Measurements from ENCODE around the gene IL10RB. TPM values are rescaled to one million over a fixed set of nuclear protein-coding genes. Genes with fewer than 3 reads are reported as not detected.

The IL10RB gene
- total and polyA plus RNA-seq, 2 of the 4 experiments (the other 2 are of a cell fraction), result 20.1 to 45.2 TPM

GRCh38 chr21:33234635-33235520 lies 31.3 kb upstream of the IL10RB start (continued):
- no peak for TF ChIP-seq MXI1 (IDR thresholded peaks at IDR 0.05; ENCODE audit: borderline replicate concordance, low read depth, low read length)

DNA sequence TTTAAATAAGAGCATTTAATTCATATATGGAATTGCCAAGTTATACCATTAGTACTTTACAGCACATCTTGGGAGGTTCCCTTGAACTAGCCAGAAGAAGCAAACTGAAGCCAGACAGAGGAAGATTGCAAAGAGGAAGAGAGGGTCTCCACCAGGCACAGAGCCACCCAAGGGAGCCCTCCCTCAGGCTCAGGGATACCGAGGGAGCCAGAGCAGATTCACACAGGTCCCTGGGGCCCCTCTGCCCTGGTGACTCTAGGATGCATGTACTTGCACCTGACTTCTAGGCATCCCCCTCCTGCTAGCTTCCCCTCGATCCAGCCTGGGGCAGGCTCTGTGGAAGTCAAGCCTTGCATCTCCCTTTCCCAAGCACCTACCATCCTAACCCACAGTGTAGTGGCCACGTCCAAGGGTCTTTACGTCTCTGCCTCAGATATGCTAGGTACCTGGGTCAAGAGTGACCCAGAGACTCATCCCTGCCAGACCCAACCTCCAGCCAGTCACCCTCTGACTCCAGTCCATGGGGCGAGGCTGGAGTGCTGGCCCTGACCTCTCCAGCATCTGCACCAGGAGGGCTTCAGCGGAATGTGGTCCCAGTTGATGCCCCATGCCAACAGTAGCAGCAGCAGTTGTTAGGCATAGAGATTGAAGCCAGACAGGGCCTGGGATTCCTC lies 30.0 kb upstream of the IL10RB start:
- H2AK9ac ChIP-seq (replicated peaks; ENCODE audit: low read depth, low read length, poor library complexity), result no peak overlapping the region
- DNase-seq (no peak), ATAC-seq (ENCODE audit: low read depth) (no peak)
- WGBS, 2 experiments (ENCODE audit: extremely low coverage in 2 of 2, insufficient read length in 1 of 2), result no CpG with 5 or more reads among the region's 6 CpGs
- peaks cover 15% of the 10 kb centered on the region; the same call in 1 of the 2 replicates for H4K20me1 ChIP-seq (ENCODE audit: insufficient read depth, low read length)
- H2BK15ac ChIP-seq (ENCODE audit: low read depth, low read length), result no peak overlapping the region
- H2AK5ac ChIP-seq (ENCODE audit: low read depth, low read length), result no peak overlapping the region
- H3K4me1 ChIP-seq (ENCODE audit: control insufficient read depth, insufficient read depth, low read length), result peaks cover 6% of the 10 kb centered on the region
- H3K4me3 ChIP-seq (ENCODE audit: insufficient read depth, low read depth, low read length), result no peak overlapping the region
- intact Hi-C loops (cut with micrococcal nuclease), result no loop called here
- peaks cover 7% of the 10 kb centered on the region; the same call in 1 of the 2 replicates for H3K9me1 ChIP-seq (ENCODE audit: insufficient read depth, low read length)
- ChIA-PET POLR2A (ENCODE audit: unreplicated experiment) (no interaction called here), CTCF (no interaction called here)
- no peak overlapping the region for H3K56ac ChIP-seq (ENCODE audit: extremely low read depth, insufficient read depth, low read length)
- dilution Hi-C loops (cut with HindIII; ENCODE audit: low sequenced_read_pairs, unreplicated experiment), result no loop called here
- H3K4ac ChIP-seq (ENCODE audit: low read depth, low read length), result no peak overlapping the region
- H2BK5ac ChIP-seq (ENCODE audit: low read depth, low read length, poor library complexity, severe bottlenecking), result no peak overlapping the region
- no peak overlapping the region for H4K5ac ChIP-seq (ENCODE audit: low read depth, low read length)
- no peak overlapping the region for H4K91ac ChIP-seq (ENCODE audit: insufficient read depth, low read depth, low read length)
- no peaks in the 10 kb centered on the region for H3K36me3 ChIP-seq (ENCODE audit: control insufficient read depth, insufficient read depth, low read length)
- H3K18ac ChIP-seq (ENCODE audit: low read depth, low read length), result no peak overlapping the region
- no TSS peak for BruUV-seq (replicated peaks)
- H3K23ac ChIP-seq (ENCODE audit: low read depth, low read length), result no peak overlapping the region
- peaks cover 28 to 46% of the 10 kb centered on the region in 2 experiments for H3K79me1 ChIP-seq (ENCODE audit: low read depth in 1 of 2, low read length in 2 of 2)
- no peak overlapping the region for H2AFZ ChIP-seq (replicated peaks; ENCODE audit: low read length, poor library complexity)
- no peaks in the 10 kb centered on the region for H3K27me3 ChIP-seq (ENCODE audit: control insufficient read depth, insufficient read depth, low read length)
- no peak overlapping the region for H4K8ac ChIP-seq (ENCODE audit: low read depth in 2 of 2, low read length in 2 of 2)
- H3K14ac ChIP-seq (replicated peaks; ENCODE audit: low read depth, low read length), result no peak overlapping the region
- no peak overlapping the region for H3K9ac ChIP-seq (ENCODE audit: low read depth, low read length)
- no peak overlapping the region for H2BK20ac ChIP-seq (ENCODE audit: low read depth, low read length)
- in situ Hi-C loops (cut with MboI; ENCODE audit: low sequenced_read_pairs), result no loop called here
- H3K27ac ChIP-seq (ENCODE audit: insufficient read depth, low read length), result no peak overlapping the region
- H3K9me3 ChIP-seq (ENCODE audit: control insufficient read depth, insufficient read depth, low read length), result no peaks in the 10 kb centered on the region
- H3K4me2 ChIP-seq (ENCODE audit: low read depth, low read length), result no peak overlapping the region
- no peak overlapping the region for H2BK120ac ChIP-seq (ENCODE audit: low read depth, low read length)
- no peak for TF ChIP-seq MAZ (IDR thresholded peaks at IDR 0.05; ENCODE audit: borderline replicate concordance, low read depth, low read length)
- TF ChIP-seq RFX5 (IDR thresholded peaks at IDR 0.05; ENCODE audit: low read depth, low read length), result no peak
- no peak for TF ChIP-seq RAD21 (IDR thresholded peaks at IDR 0.05; ENCODE audit: low read length)
- TF ChIP-seq, protein P1, sequence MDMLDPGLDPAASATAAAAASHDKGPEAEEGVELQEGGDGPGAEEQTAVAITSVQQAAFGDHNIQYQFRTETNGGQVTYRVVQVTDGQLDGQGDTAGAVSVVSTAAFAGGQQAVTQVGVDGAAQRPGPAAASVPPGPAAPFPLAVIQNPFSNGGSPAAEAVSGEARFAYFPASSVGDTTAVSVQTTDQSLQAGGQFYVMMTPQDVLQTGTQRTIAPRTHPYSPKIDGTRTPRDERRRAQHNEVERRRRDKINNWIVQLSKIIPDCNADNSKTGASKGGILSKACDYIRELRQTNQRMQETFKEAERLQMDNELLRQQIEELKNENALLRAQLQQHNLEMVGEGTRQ (IDR thresholded peaks at IDR 0.05; ENCODE audit: low read depth, low read length), result no peak
- no peak for TF ChIP-seq MAFK (IDR thresholded peaks at IDR 0.05; ENCODE audit: low read depth, low read length)
- TF ChIP-seq FOS (IDR thresholded peaks at IDR 0.05; ENCODE audit: low read depth, low read length), result no peak
- no peak for TF ChIP-seq BHLHE40 (IDR thresholded peaks at IDR 0.05; ENCODE audit: low read depth, low read length)
- TF ChIP-seq RCOR1 (IDR thresholded peaks at IDR 0.05; ENCODE audit: insufficient replicate concordance, low read length), result no peak
- TF ChIP-seq MXI1 (IDR thresholded peaks at IDR 0.05; ENCODE audit: borderline replicate concordance, low read depth, low read length), result no peak
- TF ChIP-seq ELK1 (IDR thresholded peaks at IDR 0.05; ENCODE audit: borderline replicate concordance, low read depth, low read length), result no peak
- no peak for TF ChIP-seq POLR2A (IDR thresholded peaks at IDR 0.05; ENCODE audit: low read depth, low read length)
- TF ChIP-seq CHD1 (IDR thresholded peaks at IDR 0.05; ENCODE audit: low read depth, low read length), result no peak
- no peak for TF ChIP-seq NFE2L2 (IDR thresholded peaks at IDR 0.05; ENCODE audit: low read depth, low read length)

Data from IMR-90 (cell line).